Mesenchymal stem cell (in vitro differentiated cells and primary cell): ENCODE results near the gene EED.

Source experiments
- DNase-seq: peaks from one replicate; pipeline ENCODE4 v3.0.0-alpha.2; 2013
- H2AFZ ChIP-seq: one replicate; pipeline ENCODE4 v1.6.1; 2013; ENCODE audit warnings: low read depth, mild to moderate bottlenecking, control low read depth, inconsistent platforms, low read length, moderate library complexity
- H2AK5ac ChIP-seq: 2 replicates; pipeline ENCODE4 v1.6.1; 2013; ENCODE audit warnings: low read length, moderate library complexity, mild to moderate bottlenecking, inconsistent platforms; ENCODE audit not compliant: severe bottlenecking
- H2BK120ac ChIP-seq: one replicate; pipeline ENCODE4 v1.6.1; 2013; ENCODE audit warnings: low read depth, mild to moderate bottlenecking, inconsistent platforms, low read length, moderate library complexity
- H2BK12ac ChIP-seq, 2 experiments: one replicate each; pipeline ENCODE4 v1.6.1; 2013; ENCODE audit warnings: inconsistent platforms in 2 of 2, low read length in 2 of 2, mild to moderate bottlenecking in 2 of 2, moderate library complexity in 2 of 2, control low read depth in 1 of 2
- H2BK15ac ChIP-seq: one replicate; pipeline ENCODE4 v1.6.1; 2013; ENCODE audit warnings: mild to moderate bottlenecking, low read depth, inconsistent platforms; ENCODE audit not compliant: poor library complexity, severe bottlenecking
- H2BK5ac ChIP-seq: 2 replicates; pipeline ENCODE4 v1.6.1; 2013; ENCODE audit warnings: low read depth, mild to moderate bottlenecking, low read length, control low read depth, inconsistent platforms; ENCODE audit not compliant: poor library complexity, severe bottlenecking
- H3K14ac ChIP-seq, 2 experiments: one replicate each; pipeline ENCODE4 v1.6.1; 2013; ENCODE audit warnings: inconsistent platforms in 2 of 2, low read length in 2 of 2, control low read depth in 1 of 2, mild to moderate bottlenecking in 1 of 2, moderate library complexity in 1 of 2
- H3K18ac ChIP-seq, 2 experiments: one replicate each; pipeline ENCODE4 v1.6.1; 2013; ENCODE audit warnings: inconsistent platforms in 2 of 2, low read length in 2 of 2, control low read depth in 1 of 2, low read depth in 1 of 2, mild to moderate bottlenecking in 1 of 2
- H3K23ac ChIP-seq, 2 experiments: one replicate each; pipeline ENCODE4 v1.6.1; 2013; ENCODE audit warnings: inconsistent platforms in 2 of 2, low read length in 2 of 2, mild to moderate bottlenecking in 2 of 2, moderate library complexity in 2 of 2, control low read depth in 1 of 2
- H3K27ac ChIP-seq: 2 replicates; pipeline ENCODE4 v1.5.1; 2013; ENCODE audit warnings: mild to moderate bottlenecking, moderate library complexity, low read length, control low read depth, inconsistent platforms; ENCODE audit not compliant: poor library complexity, severe bottlenecking
- H3K27me3 ChIP-seq, 2 experiments: 2 replicates each; pipeline versions ENCODE4 v1.6.1 to v1.7.0; 2013; ENCODE audit warnings: low read length in 2 of 2, mild to moderate bottlenecking in 2 of 2, moderate library complexity in 2 of 2, control low read depth in 1 of 2, inconsistent platforms in 1 of 2; ENCODE audit not compliant: control insufficient read depth in 1 of 2, insufficient read depth in 1 of 2
- H3K36me3 ChIP-seq, 2 experiments: 2 replicates each; pipeline versions ENCODE4 v1.6.1 to v1.7.0; 2013; ENCODE audit warnings: low read length in 2 of 2, control low read depth in 1 of 2, inconsistent platforms in 1 of 2, low read depth in 1 of 2, mild to moderate bottlenecking in 1 of 2; ENCODE audit not compliant: insufficient read depth in 2 of 2, control insufficient read depth in 1 of 2
- H3K4ac ChIP-seq, 2 experiments: one replicate each; pipeline ENCODE4 v1.6.1; 2013; ENCODE audit warnings: inconsistent platforms in 2 of 2, low read length in 2 of 2, mild to moderate bottlenecking in 2 of 2, moderate library complexity in 2 of 2, control low read depth in 1 of 2, low read depth in 1 of 2
- H3K4me1 ChIP-seq: 2 replicates; pipeline ENCODE4 v1.6.1; 2013; ENCODE audit warnings: low read depth, low read length, control low read depth; ENCODE audit not compliant: control insufficient read depth, insufficient read depth
- H3K4me2 ChIP-seq: 2 replicates; pipeline ENCODE4 v1.6.1; 2013; ENCODE audit warnings: low read length, mild to moderate bottlenecking, inconsistent platforms; ENCODE audit not compliant: poor library complexity, severe bottlenecking
- H3K4me3 ChIP-seq, 2 experiments: 2 replicates each; pipeline versions ENCODE4 v1.5.1 to v1.7.0; 2013; ENCODE audit warnings: low read length in 2 of 2, mild to moderate bottlenecking in 2 of 2, control low read depth in 1 of 2, low read depth in 1 of 2; ENCODE audit not compliant: insufficient read depth in 1 of 2
- H3K79me1 ChIP-seq: replicated peaks from 2 replicates; pipeline ENCODE4 v1.6.1; 2013; ENCODE audit warnings: mild to moderate bottlenecking, control low read depth, low read length, inconsistent platforms; ENCODE audit not compliant: poor library complexity, severe bottlenecking
- H3K9ac ChIP-seq: 2 replicates; pipeline ENCODE4 v1.7.0; 2013; ENCODE audit warnings: mild to moderate bottlenecking, low read length, moderate library complexity
- H3K9me3 ChIP-seq: 2 replicates; pipeline ENCODE4 v1.7.0; 2013; ENCODE audit warnings: mild to moderate bottlenecking, low read length; ENCODE audit not compliant: control insufficient read depth
- H4K8ac ChIP-seq: one replicate; pipeline ENCODE4 v1.6.1; 2013; ENCODE audit warnings: inconsistent platforms, mild to moderate bottlenecking, low read length, moderate library complexity
- H4K91ac ChIP-seq: one replicate; pipeline ENCODE4 v1.6.1; 2013; ENCODE audit warnings: mild to moderate bottlenecking, low read length, inconsistent platforms
- WGBS: methylation state at CpG from one replicate; pipeline ENCODE4 v1.1.7; 2013; ENCODE audit warnings: mixed read lengths; 5-methylcytosine and 5-hydroxymethylcytosine counted together

The EED gene

GRCh38 chr11:86197448-86197847 is 47.1 kb upstream of the EED start:
- Histone ChIP-seq H3K4me1 (no peaks in the 10 kb centered on the region), H3K23ac (no peak overlapping the region), H3K27me3 (no peaks in the 10 kb centered on the region), H2BK120ac (no peak overlapping the region), H3K4ac (no peak overlapping the region), H4K91ac (no peak overlapping the region), H2AK5ac (no peak overlapping the region), H3K14ac (no peak overlapping the region), H2BK12ac (no peak overlapping the region), H2BK5ac (no peak overlapping the region), H3K9me3 (no peaks in the 10 kb centered on the region), H2AFZ (no peak overlapping the region), H3K79me1 (peaks cover 2% of the 10 kb centered on the region), H3K18ac (no peak overlapping the region), H3K4me2 (no peak overlapping the region), H3K36me3 (no peaks in the 10 kb centered on the region), H2BK15ac (no peak overlapping the region), H3K4me3 (no peak overlapping the region), H3K27ac (no peak overlapping the region), H4K8ac (no peak overlapping the region), H3K9ac (no peak overlapping the region)
- DNase-seq = no peak

- H3K18ac ChIP-seq = no peak overlapping the region
- no peaks in the 10 kb centered on the region for H3K4me1 ChIP-seq
- no peak overlapping the region for H3K23ac ChIP-seq
- no peak overlapping the region for H3K27ac ChIP-seq
- H3K4me2 ChIP-seq = no peak overlapping the region
- no peak overlapping the region for H2AK5ac ChIP-seq
- no peaks in the 10 kb centered on the region for H3K27me3 ChIP-seq
- no peak overlapping the region for H2AFZ ChIP-seq
- no peak overlapping the region for H2BK12ac ChIP-seq
- H2BK15ac ChIP-seq = no peak overlapping the region
- no peaks in the 10 kb centered on the region for H3K36me3 ChIP-seq
- H4K91ac ChIP-seq = no peak overlapping the region
- no peak overlapping the region for H3K9ac ChIP-seq
- H3K4me3 ChIP-seq = no peak overlapping the region
- H3K4ac ChIP-seq = no peak overlapping the region
- H3K79me1 ChIP-seq = no peaks in the 10 kb centered on the region
- H3K9me3 ChIP-seq = no peaks in the 10 kb centered on the region
- no peak for DNase-seq
- no peak overlapping the region for H3K14ac ChIP-seq
- no peak overlapping the region for H2BK120ac ChIP-seq
- no peak overlapping the region for H2BK5ac ChIP-seq
- H4K8ac ChIP-seq = no peak overlapping the region
Observed at GRCh38 chr11:86198139-86198538, 46.4 kb upstream of the EED start.

GRCh38 chr11:86199354-86199753 is 45.2 kb upstream of the EED start:
- Histone ChIP-seq H2BK5ac (no peak overlapping the region), H3K4me2 (no peak overlapping the region), H2AFZ (no peak overlapping the region), H2AK5ac (no peak overlapping the region), H3K27ac (no peak overlapping the region), H3K23ac (no peak overlapping the region), H3K79me1 (no peaks in the 10 kb centered on the region), H2BK15ac (no peak overlapping the region), H3K9ac (no peak overlapping the region), H3K36me3 (no peaks in the 10 kb centered on the region), H4K8ac (no peak overlapping the region), H3K27me3 (no peaks in the 10 kb centered on the region), H3K18ac (no peak overlapping the region), H3K14ac (no peak overlapping the region), H2BK120ac (no peak overlapping the region), H3K4me3 (no peak overlapping the region), H3K4ac (no peak overlapping the region), H3K9me3 (no peaks in the 10 kb centered on the region), H4K91ac (no peak overlapping the region), H3K4me1 (no peaks in the 10 kb centered on the region), H2BK12ac (no peak overlapping the region)
- no peak for DNase-seq
- no CpG with 5 or more reads among the region's 1 CpG for WGBS

- H3K14ac ChIP-seq = peak overlapping the region in 1 of 2 experiments; percentile 9
- H2AK5ac ChIP-seq = no peak overlapping the region
- no peak overlapping the region for H4K8ac ChIP-seq
- H2AFZ ChIP-seq = no peak overlapping the region
- no peak overlapping the region for H2BK15ac ChIP-seq
- H3K36me3 ChIP-seq = no peaks in the 10 kb centered on the region
- H3K4me1 ChIP-seq = no peaks in the 10 kb centered on the region
- no peak overlapping the region for H3K4me2 ChIP-seq
- no peak overlapping the region for H3K4ac ChIP-seq
- H3K79me1 ChIP-seq = no peaks in the 10 kb centered on the region
- H2BK12ac ChIP-seq = no peak overlapping the region
- no peaks in the 10 kb centered on the region for H3K27me3 ChIP-seq
- no peak overlapping the region for H3K27ac ChIP-seq
- no peak overlapping the region for H2BK5ac ChIP-seq
- H3K9me3 ChIP-seq = no peaks in the 10 kb centered on the region
- no peak for DNase-seq
- peak overlapping the region in 1 of 2 experiments; percentile 18 for H3K18ac ChIP-seq
- no peak overlapping the region for H4K91ac ChIP-seq
- H3K9ac ChIP-seq = no peak overlapping the region
- no peak overlapping the region for H3K4me3 ChIP-seq
- H3K23ac ChIP-seq = no peak overlapping the region
- no peak overlapping the region for H2BK120ac ChIP-seq
Observed at GRCh38 chr11:86201371-86201884, 43.1 kb upstream of the EED start.
